ENCODE measurements around the gene OR2A25. TPM values are rescaled to one million over a fixed set of nuclear protein-coding genes. Genes with fewer than 3 reads are reported as not detected.

The OR2A25 gene
- polyA plus RNA-seq, 2 of the 4 experiments (the other 2 are of a cell fraction), result not detected

DNA sequence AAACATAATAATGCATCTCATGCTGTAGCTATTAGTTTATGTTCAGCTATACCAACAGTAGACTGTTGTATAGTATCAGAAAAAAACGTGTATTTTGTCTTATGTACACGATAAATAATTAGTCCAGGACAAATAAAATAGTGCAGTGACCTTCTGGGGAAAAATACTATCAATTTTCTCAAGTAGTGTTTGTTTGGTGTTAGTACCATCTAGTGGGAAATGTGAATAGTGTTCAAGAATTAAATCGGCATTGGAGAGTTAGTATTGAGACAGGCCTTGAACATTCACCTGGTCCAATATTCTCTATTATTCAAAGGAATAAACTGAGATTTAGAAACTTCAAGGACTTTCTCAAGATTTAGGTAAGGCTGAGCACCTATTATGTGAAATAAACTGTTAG lies 42.5 kb upstream of the OR2A25 start:
- no peak for TF ChIP-seq JUN (IDR thresholded peaks at IDR 0.05)
- TF ChIP-seq, protein P1, sequence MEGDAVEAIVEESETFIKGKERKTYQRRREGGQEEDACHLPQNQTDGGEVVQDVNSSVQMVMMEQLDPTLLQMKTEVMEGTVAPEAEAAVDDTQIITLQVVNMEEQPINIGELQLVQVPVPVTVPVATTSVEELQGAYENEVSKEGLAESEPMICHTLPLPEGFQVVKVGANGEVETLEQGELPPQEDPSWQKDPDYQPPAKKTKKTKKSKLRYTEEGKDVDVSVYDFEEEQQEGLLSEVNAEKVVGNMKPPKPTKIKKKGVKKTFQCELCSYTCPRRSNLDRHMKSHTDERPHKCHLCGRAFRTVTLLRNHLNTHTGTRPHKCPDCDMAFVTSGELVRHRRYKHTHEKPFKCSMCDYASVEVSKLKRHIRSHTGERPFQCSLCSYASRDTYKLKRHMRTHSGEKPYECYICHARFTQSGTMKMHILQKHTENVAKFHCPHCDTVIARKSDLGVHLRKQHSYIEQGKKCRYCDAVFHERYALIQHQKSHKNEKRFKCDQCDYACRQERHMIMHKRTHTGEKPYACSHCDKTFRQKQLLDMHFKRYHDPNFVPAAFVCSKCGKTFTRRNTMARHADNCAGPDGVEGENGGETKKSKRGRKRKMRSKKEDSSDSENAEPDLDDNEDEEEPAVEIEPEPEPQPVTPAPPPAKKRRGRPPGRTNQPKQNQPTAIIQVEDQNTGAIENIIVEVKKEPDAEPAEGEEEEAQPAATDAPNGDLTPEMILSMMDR (IDR thresholded peaks at IDR 0.05), result peak; percentile 65
- no peak for TF ChIP-seq RARB (CRISPR knock-in tag; IDR thresholded peaks at IDR 0.05)
- peak; percentile 77 to 79 for TF ChIP-seq RAD21 (conservative IDR thresholded peaks at IDR 0.05 in 1 of 2, IDR thresholded peaks at IDR 0.05 in 1 of 2)
- no peak for TF ChIP-seq FOSL2 (IDR thresholded peaks at IDR 0.05)
- TF ChIP-seq FOSL2 (CRISPR knock-in tag; IDR thresholded peaks at IDR 0.05), result no peak
- TF ChIP-seq POLR2A (IDR thresholded peaks at IDR 0.05; ENCODE audit: low read length), result no peak
- TF ChIP-seq HOXB5 (CRISPR knock-in tag; IDR thresholded peaks at IDR 0.05), result no peak
- no peak for TF ChIP-seq CHD4 (IDR thresholded peaks at IDR 0.05; ENCODE audit: borderline replicate concordance)
- TF ChIP-seq NPAS2 (CRISPR knock-in tag; IDR thresholded peaks at IDR 0.05; ENCODE audit: borderline replicate concordance), result no peak
- peak; percentile 62 for TF ChIP-seq SMC3 (IDR thresholded peaks at IDR 0.05)
- Histone ChIP-seq H3K4me2 (no peak overlapping the region), H3K4me3 (no peak overlapping the region), H3K4me1 (no peaks in the 10 kb centered on the region), H3K9me3 (no peaks in the 10 kb centered on the region), H3K27ac (no peak overlapping the region)
- ATAC-seq (peak in 1 of 2 experiments; percentile 68; a peak in 4 of 6 replicates), DNase-seq (ENCODE audit: low read depth in 1 of 2, low spot score in 1 of 2) (peak in 1 of 2 experiments; percentile 30), FAIRE-seq (peak; percentile 77)
- WGBS (ENCODE audit: missing lambda C conversion rate), result 2% methylated on average over 3 of the region's 3 CpGs
- CTCF ChIA-PET, result interaction anchor here (0.9 to 2.5 kb wide), 5 partner anchors 10 to 411 kb away, joined by 3 to 8 read pairs (median 4); partner anchors contain the start of gene TCAF1
- POLR2A ChIA-PET, result no interaction called here

DNA sequence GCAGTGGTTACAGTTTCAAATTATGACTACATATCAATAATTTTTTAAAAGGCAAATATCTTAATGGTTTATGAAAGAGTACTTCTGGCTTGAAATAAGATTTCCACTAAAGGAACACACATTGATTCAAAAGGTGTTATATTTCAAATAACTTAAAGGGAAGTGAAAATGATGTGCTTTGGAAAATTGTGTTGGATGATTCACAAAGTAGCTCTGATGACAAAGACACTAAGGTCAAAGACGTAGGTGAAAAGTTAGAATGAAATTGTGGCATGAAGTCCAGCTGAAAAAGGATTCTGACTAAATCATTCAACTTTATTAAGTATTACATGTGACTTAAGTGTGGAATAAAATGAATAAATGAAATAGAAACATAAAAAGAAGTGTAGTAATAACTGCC lies 41.6 kb upstream of the OR2A25 start:
- no peak for DNase-seq (ENCODE audit: low read depth in 1 of 2, low spot score in 1 of 2)
- ChIA-PET POLR2A (interaction anchor here (1.4 kb wide), 1 partner anchor 126 kb away, joined by 3 read pairs; the partner anchor contains the start of gene TCAF1), CTCF (interaction anchor here (1.2 to 2.5 kb wide), 5 partner anchors 9 to 410 kb away, joined by 3 to 8 read pairs (median 4); partner anchors contain the start of gene TCAF1)
- H3K9me3 ChIP-seq, result no peaks in the 10 kb centered on the region
- no peaks in the 10 kb centered on the region for H3K4me1 ChIP-seq
- ATAC-seq, result no peak
- H3K27ac ChIP-seq, result no peak overlapping the region
- no peak overlapping the region for H3K4me2 ChIP-seq
- TF ChIP-seq BHLHE40 (IDR thresholded peaks at IDR 0.05; ENCODE audit: low read depth, low read length), result no peak
- FAIRE-seq, result no peak
- WGBS (ENCODE audit: missing lambda C conversion rate), result 9% methylated on average over 1 of the region's 1 CpG
- H3K4me3 ChIP-seq, result no peak overlapping the region

DNA sequence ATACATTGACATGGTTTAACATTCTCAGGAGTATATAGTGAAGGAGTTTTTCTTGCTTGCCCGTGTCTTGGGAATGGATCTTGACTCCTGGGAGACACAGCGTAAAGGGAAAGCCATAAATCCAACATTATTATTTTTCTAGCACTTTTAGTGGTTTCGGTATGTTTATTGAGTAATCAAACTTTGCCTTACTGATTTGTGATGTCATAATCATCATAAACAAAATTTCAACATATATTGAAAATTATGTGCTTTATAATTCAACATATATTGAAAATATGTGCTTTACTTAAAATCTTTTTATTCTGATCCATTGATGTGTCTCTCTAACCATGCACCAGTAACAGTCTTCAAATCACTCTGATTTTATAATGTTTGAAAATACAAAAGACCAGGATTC lies 41.1 kb upstream of the OR2A25 start:
- ChIA-PET POLR2A (interaction anchor here (1.4 kb wide), 1 partner anchor 126 kb away, joined by 3 read pairs; the partner anchor contains the start of gene TCAF1), CTCF (interaction anchor here (1.2 to 2.5 kb wide), 5 partner anchors 8 to 409 kb away, joined by 3 to 8 read pairs (median 4); partner anchors contain the start of gene TCAF1)
- no peaks in the 10 kb centered on the region for H3K9me3 ChIP-seq
- H3K4me3 ChIP-seq, result no peak overlapping the region
- ATAC-seq, result no peak
- FAIRE-seq, result no peak
- no peaks in the 10 kb centered on the region for H3K4me1 ChIP-seq
- no peak for DNase-seq (ENCODE audit: low read depth in 1 of 2, low spot score in 1 of 2)
- H3K27ac ChIP-seq, result no peak overlapping the region
- H3K4me2 ChIP-seq, result no peak overlapping the region
- WGBS (ENCODE audit: missing lambda C conversion rate), result 65% methylated on average over 3 of the region's 3 CpGs
- TF ChIP-seq CBX8 (IDR thresholded peaks at IDR 0.05), result no peak
- TF ChIP-seq FOSB (CRISPR knock-in tag; IDR thresholded peaks at IDR 0.05), result no peak
- no peak for TF ChIP-seq SREBF2 (IDR thresholded peaks at IDR 0.05)
- no peak for TF ChIP-seq MYC (IDR thresholded peaks at IDR 0.05; ENCODE audit: borderline replicate concordance, low read length)
- TF ChIP-seq HDAC2 (IDR thresholded peaks at IDR 0.05), result no peak
- TF ChIP-seq RAD21 (conservative IDR thresholded peaks at IDR 0.05 in 1 of 2, IDR thresholded peaks at IDR 0.05 in 1 of 2), result no peak
- no peak for TF ChIP-seq POLR2AphosphoS2 (conservative IDR thresholded peaks at IDR 0.05; ENCODE audit: low read length)
- no peak for TF ChIP-seq CEBPB (IDR thresholded peaks at IDR 0.05)
- TF ChIP-seq, protein P2, sequence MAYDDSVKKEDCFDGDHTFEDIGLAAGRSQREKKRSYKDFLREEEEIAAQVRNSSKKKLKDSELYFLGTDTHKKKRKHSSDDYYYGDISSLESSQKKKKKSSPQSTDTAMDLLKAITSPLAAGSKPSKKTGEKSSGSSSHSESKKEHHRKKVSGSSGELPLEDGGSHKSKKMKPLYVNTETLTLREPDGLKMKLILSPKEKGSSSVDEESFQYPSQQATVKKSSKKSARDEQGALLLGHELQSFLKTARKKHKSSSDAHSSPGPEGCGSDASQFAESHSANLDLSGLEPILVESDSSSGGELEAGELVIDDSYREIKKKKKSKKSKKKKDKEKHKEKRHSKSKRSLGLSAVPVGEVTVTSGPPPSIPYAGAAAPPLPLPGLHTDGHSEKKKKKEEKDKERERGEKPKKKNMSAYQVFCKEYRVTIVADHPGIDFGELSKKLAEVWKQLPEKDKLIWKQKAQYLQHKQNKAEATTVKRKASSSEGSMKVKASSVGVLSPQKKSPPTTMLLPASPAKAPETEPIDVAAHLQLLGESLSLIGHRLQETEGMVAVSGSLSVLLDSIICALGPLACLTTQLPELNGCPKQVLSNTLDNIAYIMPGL (CRISPR knock-in tag; IDR thresholded peaks at IDR 0.05; ENCODE audit: borderline replicate concordance), result no peak
- no peak for TF ChIP-seq HOXB13 (CRISPR knock-in tag; IDR thresholded peaks at IDR 0.05; ENCODE audit: low read depth)
- no peak for TF ChIP-seq ZFP36 (IDR thresholded peaks at IDR 0.05; ENCODE audit: borderline replicate concordance, partially characterized antibody)
- no peak for TF ChIP-seq TFCP2L1 (CRISPR knock-in tag; IDR thresholded peaks at IDR 0.05)
- TF ChIP-seq NFE2L2 (conservative IDR thresholded peaks at IDR 0.05; ENCODE audit: low read length), result no peak
- TF ChIP-seq KDM5A (IDR thresholded peaks at IDR 0.05), result no peak
- no peak for TF ChIP-seq CHD4 (IDR thresholded peaks at IDR 0.05; ENCODE audit: borderline replicate concordance)
- TF ChIP-seq EHF (CRISPR knock-in tag; IDR thresholded peaks at IDR 0.05), result no peak
